ENCODE results near the gene NOX3.

DNA sequence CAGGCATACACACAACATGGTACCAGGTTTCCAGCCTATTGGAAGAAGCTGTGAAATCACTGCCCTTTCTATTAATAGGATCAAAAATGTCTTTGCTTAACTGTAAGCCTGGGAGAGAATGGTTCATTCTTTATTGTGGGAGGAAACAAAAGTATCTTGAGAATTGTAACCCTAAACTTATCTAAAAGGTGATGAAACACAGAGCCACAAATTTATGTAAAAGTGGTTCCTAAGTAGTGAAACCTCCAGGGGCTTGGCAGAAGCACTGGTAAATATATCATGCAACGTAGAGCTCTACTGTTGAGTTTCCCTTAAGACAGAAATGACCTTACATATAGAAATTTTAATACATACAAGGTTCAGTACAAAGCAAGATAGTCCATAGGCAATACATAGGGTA is 17.2 kb upstream of the NOX3 start:
- TF ChIP-seq EZH2phosphoT487 (IDR thresholded peaks at IDR 0.05; ENCODE audit: unreplicated experiment) = no peak
- TF ChIP-seq, protein P1, sequence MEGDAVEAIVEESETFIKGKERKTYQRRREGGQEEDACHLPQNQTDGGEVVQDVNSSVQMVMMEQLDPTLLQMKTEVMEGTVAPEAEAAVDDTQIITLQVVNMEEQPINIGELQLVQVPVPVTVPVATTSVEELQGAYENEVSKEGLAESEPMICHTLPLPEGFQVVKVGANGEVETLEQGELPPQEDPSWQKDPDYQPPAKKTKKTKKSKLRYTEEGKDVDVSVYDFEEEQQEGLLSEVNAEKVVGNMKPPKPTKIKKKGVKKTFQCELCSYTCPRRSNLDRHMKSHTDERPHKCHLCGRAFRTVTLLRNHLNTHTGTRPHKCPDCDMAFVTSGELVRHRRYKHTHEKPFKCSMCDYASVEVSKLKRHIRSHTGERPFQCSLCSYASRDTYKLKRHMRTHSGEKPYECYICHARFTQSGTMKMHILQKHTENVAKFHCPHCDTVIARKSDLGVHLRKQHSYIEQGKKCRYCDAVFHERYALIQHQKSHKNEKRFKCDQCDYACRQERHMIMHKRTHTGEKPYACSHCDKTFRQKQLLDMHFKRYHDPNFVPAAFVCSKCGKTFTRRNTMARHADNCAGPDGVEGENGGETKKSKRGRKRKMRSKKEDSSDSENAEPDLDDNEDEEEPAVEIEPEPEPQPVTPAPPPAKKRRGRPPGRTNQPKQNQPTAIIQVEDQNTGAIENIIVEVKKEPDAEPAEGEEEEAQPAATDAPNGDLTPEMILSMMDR (conservative IDR thresholded peaks at IDR 0.05; ENCODE audit: low read depth in 2 of 2) = no peak
- TF ChIP-seq EZH2 (IDR thresholded peaks at IDR 0.05; ENCODE audit: low read depth, unreplicated experiment) = no peak
- no peak for TF ChIP-seq POLR2AphosphoS5 (IDR thresholded peaks at IDR 0.05; ENCODE audit: low read depth)
- no peak for TF ChIP-seq CREB1 (CRISPR knock-in tag; IDR thresholded peaks at IDR 0.05; ENCODE audit: low read depth)
- TF ChIP-seq JUNB (IDR thresholded peaks at IDR 0.05; ENCODE audit: unreplicated experiment) = no peak
- TF ChIP-seq, protein P2, sequence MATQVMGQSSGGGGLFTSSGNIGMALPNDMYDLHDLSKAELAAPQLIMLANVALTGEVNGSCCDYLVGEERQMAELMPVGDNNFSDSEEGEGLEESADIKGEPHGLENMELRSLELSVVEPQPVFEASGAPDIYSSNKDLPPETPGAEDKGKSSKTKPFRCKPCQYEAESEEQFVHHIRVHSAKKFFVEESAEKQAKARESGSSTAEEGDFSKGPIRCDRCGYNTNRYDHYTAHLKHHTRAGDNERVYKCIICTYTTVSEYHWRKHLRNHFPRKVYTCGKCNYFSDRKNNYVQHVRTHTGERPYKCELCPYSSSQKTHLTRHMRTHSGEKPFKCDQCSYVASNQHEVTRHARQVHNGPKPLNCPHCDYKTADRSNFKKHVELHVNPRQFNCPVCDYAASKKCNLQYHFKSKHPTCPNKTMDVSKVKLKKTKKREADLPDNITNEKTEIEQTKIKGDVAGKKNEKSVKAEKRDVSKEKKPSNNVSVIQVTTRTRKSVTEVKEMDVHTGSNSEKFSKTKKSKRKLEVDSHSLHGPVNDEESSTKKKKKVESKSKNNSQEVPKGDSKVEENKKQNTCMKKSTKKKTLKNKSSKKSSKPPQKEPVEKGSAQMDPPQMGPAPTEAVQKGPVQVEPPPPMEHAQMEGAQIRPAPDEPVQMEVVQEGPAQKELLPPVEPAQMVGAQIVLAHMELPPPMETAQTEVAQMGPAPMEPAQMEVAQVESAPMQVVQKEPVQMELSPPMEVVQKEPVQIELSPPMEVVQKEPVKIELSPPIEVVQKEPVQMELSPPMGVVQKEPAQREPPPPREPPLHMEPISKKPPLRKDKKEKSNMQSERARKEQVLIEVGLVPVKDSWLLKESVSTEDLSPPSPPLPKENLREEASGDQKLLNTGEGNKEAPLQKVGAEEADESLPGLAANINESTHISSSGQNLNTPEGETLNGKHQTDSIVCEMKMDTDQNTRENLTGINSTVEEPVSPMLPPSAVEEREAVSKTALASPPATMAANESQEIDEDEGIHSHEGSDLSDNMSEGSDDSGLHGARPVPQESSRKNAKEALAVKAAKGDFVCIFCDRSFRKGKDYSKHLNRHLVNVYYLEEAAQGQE (IDR thresholded peaks at IDR 0.05; ENCODE audit: unreplicated experiment) = no peak
- no peak for TF ChIP-seq ZNF114 (CRISPR knock-in tag; IDR thresholded peaks at IDR 0.05)
- TF ChIP-seq STAT1 (IDR thresholded peaks at IDR 0.05; ENCODE audit: unreplicated experiment) = no peak
- TF ChIP-seq, protein P3, sequence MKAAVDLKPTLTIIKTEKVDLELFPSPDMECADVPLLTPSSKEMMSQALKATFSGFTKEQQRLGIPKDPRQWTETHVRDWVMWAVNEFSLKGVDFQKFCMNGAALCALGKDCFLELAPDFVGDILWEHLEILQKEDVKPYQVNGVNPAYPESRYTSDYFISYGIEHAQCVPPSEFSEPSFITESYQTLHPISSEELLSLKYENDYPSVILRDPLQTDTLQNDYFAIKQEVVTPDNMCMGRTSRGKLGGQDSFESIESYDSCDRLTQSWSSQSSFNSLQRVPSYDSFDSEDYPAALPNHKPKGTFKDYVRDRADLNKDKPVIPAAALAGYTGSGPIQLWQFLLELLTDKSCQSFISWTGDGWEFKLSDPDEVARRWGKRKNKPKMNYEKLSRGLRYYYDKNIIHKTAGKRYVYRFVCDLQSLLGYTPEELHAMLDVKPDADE (IDR thresholded peaks at IDR 0.05) = no peak
- TF ChIP-seq NANOG (IDR thresholded peaks at IDR 0.05; ENCODE audit: borderline replicate concordance) = no peak
- no peak for TF ChIP-seq ZNF331 (CRISPR knock-in tag; IDR thresholded peaks at IDR 0.05; ENCODE audit: low read depth)
